Prostate gland (tissue), 2 donors: ENCODE results near the gene CD72.

Experiments
- CTCF ChIP-seq, 4 experiments: fragments of 200-600 bp in 2 of 4; fragments of 450-650 bp in 2 of 4; sonication (generic) in 2 of 4; IDR thresholded peaks; 1 replicate in 3 of 4; 2 replicates in 1 of 4; pipeline ENCODE4 v1.5.1; 2016 to 2019; ENCODE audit warnings: antibody characterized with exemption in 4 of 4, mild to moderate bottlenecking in 2 of 4, moderate library complexity in 2 of 4
- POLR2AphosphoS5 ChIP-seq: sonication (generic); formaldehyde crosslinking; IDR thresholded peaks from one replicate; pipeline ENCODE4 v1.6.1; 2017; ENCODE audit warnings: antibody characterized with exemption

- TF ChIP-seq CTCF (IDR thresholded peaks at IDR 0.05) (no peak), POLR2AphosphoS5 (no peak)
These were observed 34.0 kb upstream of the CD72 start for GRCh38 chr9:35651956-35652828.
